Thyroid gland (tissue), 4 donors: ENCODE measurements around the gene ZRSR2.

Experiments used
- CTCF ChIP-seq, 6 experiments: fragments of 200-600 bp in 3 of 6; fragments of 450-650 bp in 3 of 6; sonication (generic) in 3 of 6; IDR thresholded peaks; one replicate each; pipeline ENCODE4 v1.5.1; 2016 to 2019; ENCODE audit warnings: antibody characterized with exemption in 6 of 6, mild to moderate bottlenecking in 2 of 6, inconsistent platforms in 1 of 6, moderate library complexity in 1 of 6
- POLR2A ChIP-seq, 2 donors: fragments of 450-650 bp; IDR thresholded peaks; one replicate each; pipeline ENCODE4 v1.6.1; 2017; ENCODE audit warnings: antibody characterized with exemption in 2 of 2, mild to moderate bottlenecking in 2 of 2, moderate library complexity in 1 of 2

DNA sequence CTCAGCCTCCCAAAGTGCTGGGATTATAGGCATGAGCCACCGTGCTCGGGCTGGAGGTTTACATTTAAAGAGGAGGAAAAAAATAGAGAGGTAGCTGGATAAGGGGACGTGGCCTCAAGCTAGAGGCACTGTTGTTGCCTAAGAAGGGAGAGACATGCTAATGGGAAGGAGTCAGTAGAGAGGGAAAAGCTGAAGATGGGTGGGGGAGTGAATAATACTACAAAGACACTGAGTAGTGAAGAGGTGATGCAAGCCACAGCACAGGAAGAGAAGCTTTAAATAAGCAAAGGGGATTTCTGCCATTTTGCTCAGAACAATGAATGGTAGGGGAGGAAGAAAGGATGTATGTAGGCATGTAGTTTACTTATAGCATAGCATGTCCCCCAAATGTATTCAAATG is 75.9 kb downstream of the ZRSR2 start:
- no peak for TF ChIP-seq CTCF (IDR thresholded peaks at IDR 0.05)
- TF ChIP-seq POLR2A (IDR thresholded peaks at IDR 0.05): no peak
